K562 (cell line): ENCODE results near the gene LYPD3. TPM values are rescaled to one million over a fixed set of nuclear protein-coding genes. Genes with fewer than 3 reads are reported as not detected.

Experiments
- EHMT2 ChIP-seq: fragments of 450-650 bp; IDR thresholded peaks from 2 replicates; pipeline ENCODE4 v1.6.1; 2018; ENCODE audit warnings: antibody characterized with exemption
- ELF1 ChIP-seq: fragments of 200-800 bp; sonication (Bioruptor generic); IDR thresholded peaks from 2 replicates; pipeline ENCODE4 v1.6.1; 2016; ENCODE audit warnings: missing genetic modification characterization, missing compliant biosample characterization
- ESRRA ChIP-seq: fragments of 450-650 bp; IDR thresholded peaks from 2 replicates; pipeline ENCODE4 v1.6.1; 2014; ENCODE audit warnings: low read depth, mild to moderate bottlenecking, moderate library complexity, borderline replicate concordance
- ILF3 ChIP-seq: fragments of 450-650 bp; IDR thresholded peaks from 2 replicates; pipeline ENCODE4 v1.6.1; 2018; ENCODE audit warnings: antibody characterized with exemption, mild to moderate bottlenecking, moderate library complexity, borderline replicate concordance
- MTF1 ChIP-seq: fragments of 250-450 bp; sonication (Bioruptor Pico); IDR thresholded peaks from 2 replicates; pipeline ENCODE4 v1.9.0; 2021; ENCODE audit warnings: moderate library complexity, mild to moderate bottlenecking, inconsistent platforms, borderline replicate concordance
- PCBP2 ChIP-seq: fragments of 200-400 bp; formaldehyde crosslinking; IDR thresholded peaks from 2 replicates; pipeline ENCODE4 v1.6.1; 2018; ENCODE audit warnings: low read length, low read depth, mild to moderate bottlenecking, moderate library complexity; ENCODE audit not compliant: poor library complexity, severe bottlenecking
- RBBP5 ChIP-seq: fragments of 200-600 bp; sonication (generic); IDR thresholded peaks from 2 replicates; pipeline ENCODE4 v1.6.1; 2012; ENCODE audit warnings: borderline replicate concordance, mild to moderate bottlenecking, low read length, control low read depth, inconsistent platforms; ENCODE audit not compliant: insufficient read depth, poor library complexity, severe bottlenecking
- RCOR1 ChIP-seq, 2 experiments: IDR thresholded peaks; 2 replicates each; pipeline ENCODE4 v1.6.1; 2012; ENCODE audit warnings: low read depth in 2 of 2, low read length in 2 of 2, borderline replicate concordance in 1 of 2, improper control_type of control experiment in 1 of 2
- RFX5 ChIP-seq: IDR thresholded peaks from 2 replicates; pipeline ENCODE4 v1.6.1; 2011; ENCODE audit warnings: low read depth, mild to moderate bottlenecking, improper control_type of control experiment, low read length
- SMC3 ChIP-seq: conservative IDR thresholded peaks from 2 replicates; pipeline ENCODE4 v1.6.1; 2011; ENCODE audit warnings: low read depth, low read length, improper control_type of control experiment; ENCODE audit not compliant: insufficient read depth
- SRSF9 ChIP-seq: fragments of 200-400 bp; formaldehyde crosslinking; IDR thresholded peaks from 2 replicates; pipeline ENCODE4 v1.6.1; 2017; ENCODE audit warnings: low read depth, low read length, borderline replicate concordance
- TAF1 ChIP-seq: IDR thresholded peaks from 2 replicates; pipeline ENCODE4 v1.6.1; 2011; ENCODE audit warnings: mild to moderate bottlenecking, low read length, moderate library complexity; ENCODE audit not compliant: insufficient read depth, control insufficient read depth, severe bottlenecking; ENCODE audit errors: extremely low read depth
- TAF7 ChIP-seq: fragments of 450-650 bp; IDR thresholded peaks from 2 replicates; pipeline ENCODE4 v1.6.1; 2016; ENCODE audit warnings: missing genetic modification characterization, missing compliant biosample characterization
- ZBTB17 ChIP-seq: fragments of 450-650 bp; formaldehyde crosslinking; IDR thresholded peaks from 2 replicates; pipeline ENCODE4 v1.4.0; 2020; ENCODE audit warnings: mild to moderate bottlenecking
- ZNF12 ChIP-seq: sonication (generic); formaldehyde crosslinking; IDR thresholded peaks from 2 replicates; pipeline ENCODE4 v1.4.0; 2020; ENCODE audit warnings: mild to moderate bottlenecking, missing genetic modification reagents
- ZNF175 ChIP-seq: fragments of 200-800 bp; sonication (Bioruptor generic); IDR thresholded peaks from 2 replicates; pipeline ENCODE4 v1.6.1; 2016; ENCODE audit warnings: low read depth, mild to moderate bottlenecking, missing genetic modification characterization, missing compliant biosample characterization
- ZNF431 ChIP-seq: sonication (generic); formaldehyde crosslinking; IDR thresholded peaks from 2 replicates; pipeline ENCODE4 v1.8.0; 2022; ENCODE audit warnings: mild to moderate bottlenecking, missing genetic modification reagents
- polyA plus RNA-seq, 8 experiments: library from polyadenylated mRNA; depleted of rRNA in 4 of 8; stranded (reverse) in 5 of 8; unstranded in 3 of 8; fragments of >200 nt; fragmentation: Nextera tagmentation in 2 of 8; fragmentation: Illumina TruSeq in 1 of 8; extraction: Ambion mirVana in 2 of 8; extraction: Trizol in 1 of 8; gene quantifications; 2 replicates each; pipeline versions ENCODE4 v1.2.1 to v1.2.3, GENCODE V29; 2011 to 2014; ENCODE audit warnings: inconsistent platforms in 1 of 8, missing spikeins in 1 of 8
- total RNA-seq, 7 experiments: library from RNA; depleted of rRNA in 6 of 7; stranded (reverse); fragments of >200 nt in 6 of 7; fragmentation: Illumina TruSeq in 2 of 7; extraction: Trizol in 2 of 7; gene quantifications; 2 replicates each; pipeline versions ENCODE4 v1.2.1 to v1.2.3, GENCODE V29; 2011 to 2021; ENCODE audit warnings: low replicate concordance in 1 of 7
- TF ChIP-seq, protein P1 (sequence below): sonication (generic); formaldehyde crosslinking; IDR thresholded peaks from 2 replicates; pipeline ENCODE4 v1.8.1; 2022; ENCODE audit warnings: missing genetic modification reagents

Gene LYPD3
- total and polyA plus RNA-seq, 9 of the 15 experiments (the other 6 are each of a cell fraction or from before 2014, with no cell fraction given) = 0.04 to 0.33 (median 0.20) TPM; not detected in 1

- TF ChIP-seq RBBP5 (no peak), ZBTB17 (CRISPR knock-in tag) (no peak), PCBP2 (no peak), RFX5 (no peak), EHMT2 (peak; percentile 28; the same call in 1 of the 2 replicates), ELF1 (tag) (no peak), ZNF12 (no peak), SMC3 (no peak), ZNF175 (CRISPR knock-in tag) (no peak), ESRRA (no peak), MTF1 (no peak), TAF1 (no peak), ILF3 (no peak), ZNF431 (CRISPR knock-in tag) (no peak), RCOR1 (IDR thresholded peaks at IDR 0.05; ENCODE audit: borderline replicate concordance in 1 of 2, low read depth in 2 of 2, low read length in 2 of 2) (peak in 1 of 2 experiments; percentile 33; a peak in 1 of 4 replicates), SRSF9 (no peak), TAF7 (tag) (no peak)
- TF ChIP-seq, protein P1, sequence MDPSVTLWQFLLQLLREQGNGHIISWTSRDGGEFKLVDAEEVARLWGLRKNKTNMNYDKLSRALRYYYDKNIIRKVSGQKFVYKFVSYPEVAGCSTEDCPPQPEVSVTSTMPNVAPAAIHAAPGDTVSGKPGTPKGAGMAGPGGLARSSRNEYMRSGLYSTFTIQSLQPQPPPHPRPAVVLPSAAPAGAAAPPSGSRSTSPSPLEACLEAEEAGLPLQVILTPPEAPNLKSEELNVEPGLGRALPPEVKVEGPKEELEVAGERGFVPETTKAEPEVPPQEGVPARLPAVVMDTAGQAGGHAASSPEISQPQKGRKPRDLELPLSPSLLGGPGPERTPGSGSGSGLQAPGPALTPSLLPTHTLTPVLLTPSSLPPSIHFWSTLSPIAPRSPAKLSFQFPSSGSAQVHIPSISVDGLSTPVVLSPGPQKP (CRISPR knock-in tag) = no peak
Measured at GRCh38 chr19:43503501-43504425, 38.4 kb upstream of the LYPD3 start (continued).
